ENCODE results near the gene SIN3B. TPM values are rescaled to one million over a fixed set of nuclear protein-coding genes. Genes with fewer than 3 reads are reported as not detected.

The SIN3B gene
- total RNA-seq, 1 donor, result 24.2 TPM

DNA sequence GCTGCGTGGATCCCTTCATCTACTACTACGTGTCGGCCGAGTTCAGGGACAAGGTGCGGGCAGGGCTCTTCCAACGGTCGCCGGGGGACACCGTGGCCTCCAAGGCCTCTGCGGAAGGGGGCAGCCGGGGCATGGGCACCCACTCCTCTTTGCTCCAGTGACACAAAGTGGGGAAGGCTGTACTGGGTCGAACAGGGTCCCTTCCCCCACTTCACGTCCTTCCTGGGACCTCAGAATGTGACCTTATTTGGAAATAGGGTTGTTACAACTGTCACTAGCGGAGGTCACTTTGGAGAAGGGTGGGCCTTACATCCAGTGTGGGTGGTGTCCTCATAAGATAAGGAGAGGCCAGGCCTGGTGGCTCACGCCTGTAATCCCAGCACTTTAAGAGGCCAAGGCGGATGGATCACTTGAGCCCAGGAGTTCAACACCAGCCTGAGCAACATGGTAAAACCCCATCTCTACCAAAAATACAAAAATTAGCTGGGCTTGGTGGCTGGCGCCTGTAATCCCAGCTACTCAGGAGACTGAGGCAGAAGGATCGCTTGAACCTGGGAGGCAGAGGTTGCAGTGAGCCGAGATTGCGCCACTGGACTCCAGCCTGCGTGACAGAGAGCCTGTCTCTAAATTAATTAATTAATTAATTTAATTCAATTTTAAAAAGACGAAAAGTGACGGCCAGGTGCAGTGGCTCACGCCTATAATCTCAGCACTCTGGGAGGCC lies 61.4 kb downstream of the SIN3B start:
- H3K4me1 ChIP-seq (ENCODE audit: insufficient read depth, low read length), result peaks cover 8% of the 10 kb centered on the region
- H3K4me2 ChIP-seq (ENCODE audit: insufficient read depth, low read length), result no peak overlapping the region
- no peak overlapping the region for H3K4me3 ChIP-seq (ENCODE audit: insufficient read depth, low read length)
- H3K36me3 ChIP-seq (ENCODE audit: insufficient read depth, low read length), result no peaks in the 10 kb centered on the region
- no peaks in the 10 kb centered on the region for H3K9me3 ChIP-seq (ENCODE audit: low read depth, low read length)
- no peak overlapping the region for H3K27ac ChIP-seq (ENCODE audit: low read depth, low read length)
- H3K79me2 ChIP-seq (ENCODE audit: insufficient read depth, low read length), result no peaks in the 10 kb centered on the region
- no peaks in the 10 kb centered on the region for H4K20me1 ChIP-seq (ENCODE audit: insufficient read depth, low read length)
- H3K27me3 ChIP-seq (ENCODE audit: insufficient read depth, low read length), result no peaks in the 10 kb centered on the region
- TF ChIP-seq, protein P1, sequence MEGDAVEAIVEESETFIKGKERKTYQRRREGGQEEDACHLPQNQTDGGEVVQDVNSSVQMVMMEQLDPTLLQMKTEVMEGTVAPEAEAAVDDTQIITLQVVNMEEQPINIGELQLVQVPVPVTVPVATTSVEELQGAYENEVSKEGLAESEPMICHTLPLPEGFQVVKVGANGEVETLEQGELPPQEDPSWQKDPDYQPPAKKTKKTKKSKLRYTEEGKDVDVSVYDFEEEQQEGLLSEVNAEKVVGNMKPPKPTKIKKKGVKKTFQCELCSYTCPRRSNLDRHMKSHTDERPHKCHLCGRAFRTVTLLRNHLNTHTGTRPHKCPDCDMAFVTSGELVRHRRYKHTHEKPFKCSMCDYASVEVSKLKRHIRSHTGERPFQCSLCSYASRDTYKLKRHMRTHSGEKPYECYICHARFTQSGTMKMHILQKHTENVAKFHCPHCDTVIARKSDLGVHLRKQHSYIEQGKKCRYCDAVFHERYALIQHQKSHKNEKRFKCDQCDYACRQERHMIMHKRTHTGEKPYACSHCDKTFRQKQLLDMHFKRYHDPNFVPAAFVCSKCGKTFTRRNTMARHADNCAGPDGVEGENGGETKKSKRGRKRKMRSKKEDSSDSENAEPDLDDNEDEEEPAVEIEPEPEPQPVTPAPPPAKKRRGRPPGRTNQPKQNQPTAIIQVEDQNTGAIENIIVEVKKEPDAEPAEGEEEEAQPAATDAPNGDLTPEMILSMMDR (IDR thresholded peaks at IDR 0.05; ENCODE audit: extremely low read depth, low read depth, low read length), result no peak
- DNase-seq (ENCODE audit: insufficient read length, low spot score, missing footprints), result no peak
- no peak overlapping the region for H2AFZ ChIP-seq (ENCODE audit: low read length)

DNA sequence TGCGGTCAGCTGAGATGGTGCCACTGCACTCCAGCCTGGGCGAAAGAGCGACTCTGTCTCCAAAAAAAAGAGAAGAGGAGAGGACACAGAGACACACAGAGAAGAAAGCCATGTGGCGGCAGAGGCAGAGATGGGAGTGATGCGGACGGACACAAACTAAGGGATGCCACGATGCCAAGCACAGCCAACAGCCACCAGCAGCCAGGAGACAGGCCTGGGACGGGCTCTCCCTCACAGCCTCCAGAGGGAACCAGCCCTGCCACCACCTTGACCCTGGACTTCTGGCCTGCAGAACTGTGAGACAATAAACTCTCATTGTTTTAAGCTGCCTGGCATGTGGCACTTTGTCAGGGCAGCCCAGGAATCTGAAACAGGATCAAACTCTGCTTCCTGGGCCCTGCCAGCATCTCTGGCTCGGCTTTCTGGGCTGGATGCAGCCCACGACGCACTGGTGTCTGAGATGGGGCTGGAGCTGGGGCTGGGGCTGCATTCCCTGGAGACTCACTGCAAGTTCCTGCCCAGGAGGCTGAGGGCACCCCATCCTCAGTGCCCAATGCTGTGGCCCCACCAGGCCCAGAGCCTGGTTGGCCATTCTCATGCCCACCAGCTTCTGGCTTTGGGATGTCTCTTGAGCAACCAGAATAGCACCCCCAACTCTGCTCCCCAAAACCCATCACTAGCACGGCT lies 62.6 kb downstream of the SIN3B start:
- no peaks in the 10 kb centered on the region for H3K79me2 ChIP-seq (ENCODE audit: insufficient read depth, low read length)
- no peak for DNase-seq (ENCODE audit: insufficient read length, low spot score, missing footprints)
- H3K36me3 ChIP-seq (ENCODE audit: insufficient read depth, low read length), result no peaks in the 10 kb centered on the region
- peaks cover 8% of the 10 kb centered on the region for H3K4me1 ChIP-seq (ENCODE audit: insufficient read depth, low read length)
- H3K27ac ChIP-seq (ENCODE audit: low read depth, low read length), result no peak overlapping the region
- H4K20me1 ChIP-seq (ENCODE audit: insufficient read depth, low read length), result no peaks in the 10 kb centered on the region
- no peak overlapping the region for H3K4me2 ChIP-seq (ENCODE audit: insufficient read depth, low read length)
- no peak overlapping the region for H2AFZ ChIP-seq (ENCODE audit: low read length)
- peaks cover 2% of the 10 kb centered on the region for H3K27me3 ChIP-seq (ENCODE audit: insufficient read depth, low read length)
- TF ChIP-seq, protein P1 (IDR thresholded peaks at IDR 0.05; ENCODE audit: extremely low read depth, low read depth, low read length), result no peak
- H3K9me3 ChIP-seq (ENCODE audit: low read depth, low read length), result no peaks in the 10 kb centered on the region
- no peak overlapping the region for H3K4me3 ChIP-seq (ENCODE audit: insufficient read depth, low read length)

DNA sequence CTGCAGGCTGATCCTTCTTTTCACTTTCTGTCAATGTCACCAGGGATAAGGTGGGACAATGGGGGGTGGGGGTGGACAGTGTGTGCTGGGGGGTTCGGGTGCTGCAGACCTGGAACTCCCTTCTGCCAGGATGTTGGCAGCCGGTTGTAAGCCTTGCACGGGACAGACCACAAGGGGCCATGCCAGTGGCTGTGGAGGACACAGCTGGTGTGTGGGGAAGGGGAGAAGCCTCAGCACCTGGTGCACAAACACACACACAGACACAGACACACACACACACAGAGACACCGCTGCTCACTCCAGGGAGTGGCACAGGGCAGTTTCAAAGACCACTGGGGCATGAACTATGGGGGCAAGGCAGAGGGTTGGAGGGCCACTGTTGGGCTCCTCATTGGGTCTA lies 63.2 kb downstream of the SIN3B start:
- H3K9me3 ChIP-seq (ENCODE audit: low read depth, low read length), result no peaks in the 10 kb centered on the region
- no peak for DNase-seq (ENCODE audit: insufficient read length, low spot score, missing footprints)

More for the DNA sequence above, 63.2 kb downstream of the SIN3B start:
- Histone ChIP-seq H3K4me1 (ENCODE audit: insufficient read depth, low read length) (peaks cover 8% of the 10 kb centered on the region), H3K4me2 (ENCODE audit: insufficient read depth, low read length) (no peak overlapping the region), H3K27me3 (ENCODE audit: insufficient read depth, low read length) (peaks cover 2% of the 10 kb centered on the region), H4K20me1 (ENCODE audit: insufficient read depth, low read length) (no peaks in the 10 kb centered on the region), H2AFZ (ENCODE audit: low read length) (no peak overlapping the region), H3K4me3 (ENCODE audit: insufficient read depth, low read length) (no peak overlapping the region), H3K36me3 (ENCODE audit: insufficient read depth, low read length) (no peaks in the 10 kb centered on the region), H3K27ac (ENCODE audit: low read depth, low read length) (no peak overlapping the region), H3K79me2 (ENCODE audit: insufficient read depth, low read length) (no peaks in the 10 kb centered on the region)
- TF ChIP-seq, protein P1 (IDR thresholded peaks at IDR 0.05; ENCODE audit: extremely low read depth, low read depth, low read length), result no peak
